WI38 (cell line): Measurements from ENCODE around the gene SUFU.
"Not testable (repeated sequence)": the region's sequence is repeated elsewhere in the genome, so short reads cannot be mapped to it uniquely, and the experiment has no call there.

Experiments used
- H3K4me3 ChIP-seq: 2 replicates; pipeline ENCODE4 v1.5.1; 2011; ENCODE audit warnings: low read depth, mild to moderate bottlenecking, control low read depth, low read length
- TF ChIP-seq, protein P1 (sequence below): IDR thresholded peaks from 2 replicates; pipeline ENCODE4 v1.5.1; 2012; ENCODE audit warnings: low read depth, mild to moderate bottlenecking, control low read depth, low read length

SUFU gene

DNA sequence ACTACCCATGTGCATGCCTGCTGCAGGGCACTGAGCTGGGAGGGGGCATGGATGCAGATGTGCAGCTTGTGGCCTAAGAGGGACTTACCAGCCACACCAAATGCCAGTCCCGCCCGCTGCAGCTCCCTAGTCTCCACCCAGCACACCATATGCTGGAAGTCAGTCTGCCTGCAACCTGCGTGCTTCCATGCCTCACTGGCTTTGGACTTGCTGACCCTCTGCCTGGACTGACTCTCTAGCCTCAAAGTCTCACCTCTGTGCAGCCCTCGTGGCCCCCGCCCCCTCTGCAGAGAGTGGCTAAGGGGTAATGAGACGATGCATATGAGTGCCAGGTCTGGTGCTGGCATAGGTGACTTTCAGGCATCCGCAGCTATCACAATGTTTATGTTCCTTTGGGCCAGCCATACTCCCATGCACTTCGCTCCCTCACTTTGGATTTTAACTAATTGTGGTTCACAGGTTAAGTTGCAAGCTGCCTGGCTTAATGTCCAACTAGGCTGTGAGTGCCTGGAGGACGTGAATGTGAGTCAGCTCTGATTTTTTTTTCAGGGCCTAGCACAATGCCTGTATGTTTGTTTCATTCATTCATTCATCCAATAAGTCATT lies 162.2 kb downstream of the SUFU start:
- TF ChIP-seq, protein P1, sequence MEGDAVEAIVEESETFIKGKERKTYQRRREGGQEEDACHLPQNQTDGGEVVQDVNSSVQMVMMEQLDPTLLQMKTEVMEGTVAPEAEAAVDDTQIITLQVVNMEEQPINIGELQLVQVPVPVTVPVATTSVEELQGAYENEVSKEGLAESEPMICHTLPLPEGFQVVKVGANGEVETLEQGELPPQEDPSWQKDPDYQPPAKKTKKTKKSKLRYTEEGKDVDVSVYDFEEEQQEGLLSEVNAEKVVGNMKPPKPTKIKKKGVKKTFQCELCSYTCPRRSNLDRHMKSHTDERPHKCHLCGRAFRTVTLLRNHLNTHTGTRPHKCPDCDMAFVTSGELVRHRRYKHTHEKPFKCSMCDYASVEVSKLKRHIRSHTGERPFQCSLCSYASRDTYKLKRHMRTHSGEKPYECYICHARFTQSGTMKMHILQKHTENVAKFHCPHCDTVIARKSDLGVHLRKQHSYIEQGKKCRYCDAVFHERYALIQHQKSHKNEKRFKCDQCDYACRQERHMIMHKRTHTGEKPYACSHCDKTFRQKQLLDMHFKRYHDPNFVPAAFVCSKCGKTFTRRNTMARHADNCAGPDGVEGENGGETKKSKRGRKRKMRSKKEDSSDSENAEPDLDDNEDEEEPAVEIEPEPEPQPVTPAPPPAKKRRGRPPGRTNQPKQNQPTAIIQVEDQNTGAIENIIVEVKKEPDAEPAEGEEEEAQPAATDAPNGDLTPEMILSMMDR: no peak
- H3K4me3 ChIP-seq: no peak overlapping the region

DNA sequence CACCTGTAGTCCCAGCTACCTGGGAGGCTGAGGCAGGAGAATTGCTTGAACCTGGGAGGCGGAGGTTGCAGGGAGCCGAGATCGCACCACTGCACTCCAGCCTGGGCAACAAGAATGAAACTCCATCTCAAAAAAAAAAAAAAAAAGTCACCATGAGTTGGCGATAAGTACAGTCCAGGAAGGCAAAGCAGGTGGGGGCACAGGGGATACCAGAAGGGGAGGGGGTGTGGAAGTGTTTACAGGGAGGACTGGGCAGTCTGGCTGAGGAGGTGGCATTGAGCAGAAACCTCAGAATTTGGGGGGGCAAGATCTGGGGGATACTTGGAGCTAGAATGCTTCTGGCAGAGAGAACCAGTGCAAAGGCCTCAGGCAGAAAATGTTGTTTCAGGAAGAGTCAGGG lies 163.6 kb downstream of the SUFU start:
- not testable (repeated sequence) for H3K4me3 ChIP-seq

DNA sequence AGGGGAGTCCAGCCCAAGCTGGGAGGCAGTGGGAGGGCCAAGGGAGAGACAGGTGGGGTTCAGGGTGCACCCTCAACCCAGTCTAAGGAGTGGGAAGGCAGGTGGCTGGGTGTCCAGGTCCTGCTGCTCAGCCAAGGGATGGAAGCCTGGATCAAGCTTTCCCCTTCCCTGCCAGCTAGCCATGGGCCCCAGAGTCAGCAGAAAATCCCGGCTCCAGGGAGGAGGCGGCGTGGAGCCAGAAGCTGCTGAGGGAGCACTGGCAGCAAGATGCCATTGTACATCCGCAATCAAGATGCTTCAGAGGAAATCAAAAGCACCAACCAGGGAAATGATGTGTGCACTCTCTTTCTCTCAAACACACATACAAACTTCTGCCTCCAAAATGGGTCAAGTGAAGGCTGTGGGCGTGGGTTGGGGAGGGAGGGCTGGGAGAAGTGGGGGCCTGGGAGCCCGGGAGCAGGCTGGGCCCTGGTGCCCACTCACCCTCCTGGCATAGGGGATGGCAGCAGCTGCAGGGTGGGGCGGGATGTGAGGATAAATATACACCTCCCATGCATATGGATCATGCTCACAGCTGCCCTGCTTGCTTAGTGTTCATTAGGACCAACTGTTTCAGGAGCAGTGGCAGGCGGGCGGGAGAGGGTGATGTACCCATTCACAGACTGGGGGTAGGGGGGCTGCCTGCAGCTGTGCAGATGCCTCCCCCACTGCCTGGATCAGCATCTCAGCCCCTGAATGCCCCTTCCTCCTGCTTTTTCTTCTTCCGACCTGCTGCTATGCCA lies 164.7 kb downstream of the SUFU start:
- no peak overlapping the region for H3K4me3 ChIP-seq
- TF ChIP-seq, protein P1: no peak

DNA sequence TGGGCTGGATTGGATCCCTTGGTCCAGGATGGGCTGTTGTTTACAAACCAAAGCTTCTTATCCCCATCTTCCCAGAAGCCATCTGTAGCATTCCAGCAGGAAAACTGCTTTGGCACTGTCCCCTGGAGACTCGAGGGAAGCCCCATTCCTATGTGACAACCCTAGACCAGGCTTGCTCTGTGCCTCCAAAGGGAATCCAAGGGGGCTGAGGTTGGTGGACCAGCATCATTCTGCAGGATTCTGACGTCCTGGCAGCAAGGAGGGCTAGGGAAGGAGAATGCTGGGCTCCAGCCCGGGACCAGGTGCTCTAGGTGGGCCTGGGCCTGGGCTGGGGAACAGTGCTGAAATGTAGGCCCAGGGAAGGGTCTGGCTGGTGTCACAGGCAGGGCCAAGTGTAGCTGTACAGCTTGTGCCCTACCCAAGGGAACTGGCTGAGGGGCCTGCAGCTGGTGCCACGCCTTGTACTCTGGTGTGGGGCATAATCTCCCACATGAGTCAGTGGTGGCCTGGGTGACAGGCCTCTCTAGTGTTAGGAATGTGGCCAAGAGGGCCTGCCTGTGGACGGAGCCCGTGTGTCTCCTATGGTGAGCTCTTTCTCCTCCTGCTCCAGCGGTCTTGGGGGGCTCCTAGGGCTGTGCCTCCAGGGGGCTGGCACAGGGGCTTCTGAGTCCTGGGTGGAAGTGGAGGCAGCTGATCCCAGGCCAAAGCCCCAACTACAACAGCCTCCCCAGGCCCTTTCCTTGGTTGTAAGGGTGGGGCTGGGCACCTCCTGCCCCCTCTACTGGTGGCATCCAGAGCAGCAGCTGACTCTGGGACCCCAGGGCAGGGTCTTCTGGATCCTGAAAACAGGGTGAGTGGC lies 165.7 kb downstream of the SUFU start:
- TF ChIP-seq, protein P1: peak; percentile 60
- H3K4me3 ChIP-seq: no peak overlapping the region

DNA sequence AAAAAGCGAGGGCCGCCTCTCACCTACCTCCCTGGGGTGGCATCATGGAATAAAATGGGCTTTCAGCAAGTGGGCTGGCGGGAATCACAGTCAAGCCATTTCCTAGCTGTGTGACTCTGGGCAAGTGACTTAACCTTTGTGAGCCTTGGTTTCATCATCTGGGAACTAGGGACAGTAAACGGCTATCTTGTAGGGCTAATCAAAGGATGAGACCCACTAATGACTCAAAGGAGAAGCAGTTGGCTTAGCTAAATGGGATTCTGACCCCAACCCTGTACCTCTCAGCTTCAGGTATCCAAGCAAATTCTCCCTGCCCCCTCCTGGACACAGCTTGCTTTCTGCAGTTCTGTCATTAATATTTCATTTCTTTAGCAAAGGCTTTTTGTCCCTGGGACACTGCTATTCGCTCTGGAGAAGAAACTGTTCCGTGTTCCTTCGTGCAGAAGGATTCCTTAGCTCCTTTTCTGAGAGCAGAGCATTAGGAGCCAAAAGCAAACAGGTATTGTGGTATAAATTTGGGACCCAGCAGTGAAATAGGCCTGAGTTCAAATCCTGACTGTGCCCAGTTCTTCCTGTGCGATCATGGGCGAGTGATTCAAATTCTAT lies 166.4 kb downstream of the SUFU start:
- H3K4me3 ChIP-seq: no peak overlapping the region
- TF ChIP-seq, protein P1: no peak; the same call in none of the 2 replicates

DNA sequence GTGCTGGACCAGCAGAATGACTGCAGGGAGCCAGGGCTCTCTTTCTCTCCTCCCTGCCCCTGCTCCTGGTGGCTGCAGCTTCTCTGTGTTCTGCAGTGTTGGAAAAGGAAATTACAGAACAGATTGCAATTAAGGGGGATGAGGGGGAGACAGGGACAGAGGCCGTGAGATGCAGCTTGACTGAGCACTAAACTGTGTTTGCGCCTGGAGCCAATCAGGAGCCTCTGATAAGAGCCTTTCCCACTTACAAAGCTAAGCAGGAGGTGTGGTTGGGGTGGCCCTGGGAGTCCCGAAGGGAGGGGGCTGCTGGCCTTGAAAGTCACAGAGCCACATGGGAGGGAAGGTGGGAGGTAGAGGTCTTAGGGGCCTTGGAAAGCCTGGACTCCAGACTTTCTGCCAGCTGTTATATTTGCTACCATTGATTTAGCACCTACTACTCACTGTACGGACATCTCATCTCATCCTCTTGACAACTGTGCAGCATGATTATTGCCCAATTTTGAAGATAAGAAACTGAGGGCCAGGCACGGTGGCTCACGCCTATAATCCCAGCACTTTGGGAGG lies 167.2 kb downstream of the SUFU start:
- no peak overlapping the region for H3K4me3 ChIP-seq
- TF ChIP-seq, protein P1: no peak

DNA sequence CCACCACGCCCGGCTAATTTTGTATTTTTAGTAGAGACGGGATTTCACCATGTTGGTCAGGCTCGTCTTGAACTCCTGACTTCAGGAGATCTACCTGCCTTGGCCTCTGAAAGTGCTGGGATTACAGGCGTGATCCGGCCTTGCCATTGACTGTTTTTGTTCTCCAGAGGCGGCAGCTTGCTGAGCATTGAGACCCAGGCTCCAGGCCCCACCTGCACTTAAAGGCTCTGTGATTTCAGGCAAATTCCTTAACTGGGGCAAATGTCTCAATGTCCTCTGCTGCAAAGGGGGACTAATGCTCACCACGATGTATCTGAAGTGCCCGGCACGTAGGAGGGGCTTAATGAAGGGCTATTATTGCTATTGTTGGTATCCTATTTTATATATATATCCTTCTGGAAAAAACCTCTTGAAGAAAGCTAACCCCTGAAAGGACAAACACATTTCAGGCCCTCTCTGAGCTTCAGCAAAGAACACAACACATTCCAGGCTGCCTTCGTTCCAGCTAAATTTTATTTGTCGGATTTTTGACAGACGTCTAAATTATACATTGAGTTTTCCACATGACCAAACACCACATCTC lies 169.6 kb downstream of the SUFU start:
- TF ChIP-seq, protein P1: no peak
- no peak overlapping the region; the same call in 1 of the 2 replicates for H3K4me3 ChIP-seq
